ENCODE data around the gene TSPAN14.

Gene TSPAN14

GRCh38 chr10:80545258-80545881, 91.3 kb downstream of the TSPAN14 start:
- Histone ChIP-seq H3F3A (ENCODE audit: insufficient read depth) (no peaks in the 10 kb centered on the region), H2AFZ (ENCODE audit: low read depth, low read length, severe bottlenecking) (no peak overlapping the region), H3K4me2 (ENCODE audit: low read depth, low read length, poor library complexity, severe bottlenecking) (no peak overlapping the region), H3K27me3 (ENCODE audit: low read length) (no peaks in the 10 kb centered on the region), H3K36me3 (ENCODE audit: low read length) (no peaks in the 10 kb centered on the region), H3K4me3 (ENCODE audit: insufficient read depth, low read length, poor library complexity, severe bottlenecking) (no peak overlapping the region), H3K9ac (ENCODE audit: low read length) (no peak overlapping the region), H3K9me2 (replicated peaks; ENCODE audit: insufficient read depth, low read length) (no peaks in the 10 kb centered on the region), H3K9me3 (ENCODE audit: insufficient read depth, low read length) (no peaks in the 10 kb centered on the region), H3K27ac (ENCODE audit: low read depth, low read length) (no peak overlapping the region), H4K20me1 (ENCODE audit: low read depth, low read length) (no peaks in the 10 kb centered on the region), H3K79me2 (ENCODE audit: insufficient read depth, low read length) (no peaks in the 10 kb centered on the region)
- TF ChIP-seq CTCF (IDR thresholded peaks at IDR 0.05; ENCODE audit: insufficient read depth, low read length, poor library complexity, severe bottlenecking): no peak
- TF ChIP-seq EZH2phosphoT487 (conservative IDR thresholded peaks at IDR 0.05; ENCODE audit: low read length): no peak

DNA sequence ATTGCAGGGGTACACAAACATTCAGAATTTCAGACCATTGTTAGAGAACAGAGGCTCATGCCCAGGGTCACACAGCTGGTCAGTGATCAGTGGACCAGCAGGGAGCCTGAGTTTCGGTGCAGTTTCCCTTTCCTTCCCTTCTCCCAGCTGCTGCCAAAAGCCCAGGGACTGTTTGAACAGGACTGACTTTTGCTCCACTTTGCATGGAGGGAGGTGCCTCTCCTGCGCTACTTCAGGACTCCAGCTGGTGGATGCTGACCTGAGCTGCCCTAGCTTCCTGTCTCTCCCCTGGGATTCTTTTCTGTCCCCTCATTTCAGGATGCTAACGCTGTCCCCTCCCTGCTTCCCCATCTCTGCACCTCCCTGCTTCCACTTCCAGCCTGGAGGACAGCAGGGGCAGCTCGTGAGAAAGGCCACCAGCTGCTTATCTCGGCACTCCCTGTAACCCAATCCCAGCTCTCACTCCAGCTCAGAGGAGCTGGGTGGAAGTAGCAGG, 98.1 kb downstream of the TSPAN14 start:
- Histone ChIP-seq H3K27ac (ENCODE audit: low read depth, low read length) (no peak overlapping the region), H3K4me3 (ENCODE audit: insufficient read depth, low read length, poor library complexity, severe bottlenecking) (no peak overlapping the region), H3K79me2 (ENCODE audit: insufficient read depth, low read length) (no peaks in the 10 kb centered on the region), H3F3A (ENCODE audit: insufficient read depth) (no peaks in the 10 kb centered on the region), H3K9ac (ENCODE audit: low read length) (no peak overlapping the region), H3K27me3 (ENCODE audit: low read length) (no peaks in the 10 kb centered on the region), H3K36me3 (ENCODE audit: low read length) (no peaks in the 10 kb centered on the region), H3K4me2 (ENCODE audit: low read depth, low read length, poor library complexity, severe bottlenecking) (no peak overlapping the region), H3K9me3 (ENCODE audit: insufficient read depth, low read length) (no peaks in the 10 kb centered on the region), H3K9me2 (replicated peaks; ENCODE audit: insufficient read depth, low read length) (no peaks in the 10 kb centered on the region), H4K20me1 (ENCODE audit: low read depth, low read length) (no peaks in the 10 kb centered on the region), H2AFZ (ENCODE audit: low read depth, low read length, severe bottlenecking) (no peak overlapping the region)
- no peak for TF ChIP-seq CTCF (IDR thresholded peaks at IDR 0.05; ENCODE audit: insufficient read depth, low read length, poor library complexity, severe bottlenecking)

- Histone ChIP-seq H3K4me2 (ENCODE audit: low read depth, low read length, poor library complexity, severe bottlenecking) (no peak overlapping the region), H3K27me3 (ENCODE audit: low read length) (no peaks in the 10 kb centered on the region), H3K79me2 (ENCODE audit: insufficient read depth, low read length) (no peaks in the 10 kb centered on the region), H3F3A (ENCODE audit: insufficient read depth) (no peaks in the 10 kb centered on the region), H3K9me2 (replicated peaks; ENCODE audit: insufficient read depth, low read length) (no peaks in the 10 kb centered on the region), H3K27ac (ENCODE audit: low read depth, low read length) (no peak overlapping the region), H3K9ac (ENCODE audit: low read length) (no peak overlapping the region), H3K4me3 (ENCODE audit: insufficient read depth, low read length, poor library complexity, severe bottlenecking) (no peak overlapping the region), H2AFZ (ENCODE audit: low read depth, low read length, severe bottlenecking) (no peak overlapping the region), H4K20me1 (ENCODE audit: low read depth, low read length) (no peaks in the 10 kb centered on the region), H3K36me3 (ENCODE audit: low read length) (no peaks in the 10 kb centered on the region), H3K9me3 (ENCODE audit: insufficient read depth, low read length) (no peaks in the 10 kb centered on the region)
- TF ChIP-seq EZH2phosphoT487 (conservative IDR thresholded peaks at IDR 0.05; ENCODE audit: low read length) (no peak), CTCF (IDR thresholded peaks at IDR 0.05; ENCODE audit: insufficient read depth, low read length, poor library complexity, severe bottlenecking) (no peak)
Measured at GRCh38 chr10:80553436-80553835, 99.3 kb downstream of the TSPAN14 start.
